Stomach (tissue), 9 donors: ENCODE measurements around the gene DYSF. TPM values are rescaled to one million over a fixed set of nuclear protein-coding genes. Genes with fewer than 3 reads are reported as not detected.

Experiments used
- DNase-seq, 2 donors: peaks; one replicate each; pipeline versions ENCODE4 v3.0.0 to v3.0.0-alpha.2; 2013 to 2019
- H3K27ac ChIP-seq, 5 donors: fragments of 200-600 bp in 4 of 5; sonication (generic) in 4 of 5; one replicate each; pipeline ENCODE4 v1.5.1; 2013 to 2019; ENCODE audit warnings: mild to moderate bottlenecking in 1 of 5, moderate library complexity in 1 of 5
- H3K27me3 ChIP-seq, 3 donors: fragments of 200-600 bp; sonication (generic); one replicate each; pipeline ENCODE4 v1.5.1; 2017 to 2019; ENCODE audit warnings: mixed run types in 1 of 3
- H3K36me3 ChIP-seq, 4 donors: fragments of 200-600 bp; sonication (generic); 1 replicate in 3 of 4; 2 replicates in 1 of 4; pipeline ENCODE4 v1.5.1; 2016 to 2019
- H3K4me1 ChIP-seq, 4 donors: fragments of 200-600 bp; sonication (generic); one replicate each; pipeline ENCODE4 v1.5.1; 2016 to 2019
- H3K4me3 ChIP-seq, 4 donors: fragments of 200-600 bp; sonication (generic) in 3 of 4; one replicate each; pipeline ENCODE4 v1.5.1; 2016 to 2019; ENCODE audit warnings: mild to moderate bottlenecking in 1 of 4
- H3K9me3 ChIP-seq, 4 donors: fragments of 200-600 bp; sonication (generic); one replicate each; pipeline ENCODE4 v1.5.1; 2016 to 2019
- CTCF ChIP-seq, 7 experiments: fragments of 450-650 bp in 4 of 7; fragments of 200-600 bp in 3 of 7; sonication (generic) in 3 of 7; IDR thresholded peaks; one replicate each; pipeline ENCODE4 v1.5.1; 2016 to 2019; ENCODE audit warnings: antibody characterized with exemption in 7 of 7, control low read depth in 2 of 7, mild to moderate bottlenecking in 1 of 7
- EP300 ChIP-seq: sonication (generic); formaldehyde crosslinking; IDR thresholded peaks from one replicate; pipeline ENCODE4 v1.6.1; 2017; ENCODE audit warnings: antibody characterized with exemption
- POLR2A ChIP-seq, 4 donors: fragments of 450-650 bp; IDR thresholded peaks; one replicate each; pipeline ENCODE4 v1.6.1; 2016; ENCODE audit warnings: antibody characterized with exemption in 4 of 4, control low read depth in 2 of 4, mild to moderate bottlenecking in 1 of 4, moderate library complexity in 1 of 4
- POLR2AphosphoS5 ChIP-seq, 3 donors: sonication (generic); formaldehyde crosslinking; IDR thresholded peaks; one replicate each; pipeline ENCODE4 v1.6.1; 2016; ENCODE audit warnings: antibody characterized with exemption in 3 of 3
- WGBS, 5 donors: extraction: QIAGEN DNeasy Blood & Tissue Kit in 3 of 5; methylation state at CpG; one replicate each; pipeline versions ENCODE4 v1.1.5 to v1.1.7; 2013 to 2018; 5-methylcytosine and 5-hydroxymethylcytosine counted together
- intact Hi-C: fragments of 100-400 bp; cut with DNase I; formaldehyde crosslinking; loops from one replicate; pipeline ENCODE4 v1.15.1; 2023; ENCODE audit warnings: low total_unique reads
- polyA plus RNA-seq, 3 donors: library from polyadenylated mRNA; stranded (reverse); fragments of 200-250 nt; gene quantifications; one replicate each; pipeline ENCODE4 v1.2.3, GENCODE V29; 2013
- total RNA-seq, 5 donors: library from RNA; depleted of rRNA; stranded (reverse); fragments of >200 nt; gene quantifications; one replicate each; pipeline versions ENCODE4 v1.1.0 to v1.2.3, GENCODE V29; 2014 to 2016
- donor health status: healthy with polysubstance abuse.
- donor health status: Bipolar disorder and iron deficiency.
- donor health status: healthy.

The DYSF gene
- total and polyA plus RNA-seq, 8 donors: 2.1 to 13.4 (median 6.1) TPM

GRCh38 chr2:71704688-71705087, 251.3 kb downstream of the DYSF start:
- TF ChIP-seq CTCF (IDR thresholded peaks at IDR 0.05) (no peak), POLR2AphosphoS5 (IDR thresholded peaks at IDR 0.05) (no peak), EP300 (no peak)
- Histone ChIP-seq H3K4me1 (peaks cover 0 to 17% (median 8%) of the 10 kb centered on the region in 4 donors), H3K36me3 (no peaks in the 10 kb centered on the region), H3K27ac (no peak overlapping the region), H3K4me3 (no peak overlapping the region), H3K27me3 (peaks cover 0 to 9% (median 0%) of the 10 kb centered on the region in 3 donors), H3K9me3 (no peaks in the 10 kb centered on the region)
- no peak for DNase-seq
- intact Hi-C loops: no loop called here
- 59 to 74% (median 72%) methylated on average over 4 to 5 of the region's 5 CpGs for WGBS, 5 donors

- H3K27ac ChIP-seq: no peak overlapping the region
- H3K4me1 ChIP-seq: peaks cover 0 to 12% (median 6%) of the 10 kb centered on the region in 4 donors
- intact Hi-C loops: no loop called here
- no peaks in the 10 kb centered on the region for H3K36me3 ChIP-seq
- peaks cover 0 to 5% (median 0%) of the 10 kb centered on the region in 3 donors for H3K27me3 ChIP-seq
- WGBS, 5 donors: 87 to 94% (median 92%) methylated on average over 11 to 19 of the region's 19 CpGs
- no peak overlapping the region for H3K4me3 ChIP-seq
- H3K9me3 ChIP-seq: no peaks in the 10 kb centered on the region
- no peak for DNase-seq
- TF ChIP-seq POLR2AphosphoS5 (IDR thresholded peaks at IDR 0.05): no peak
- TF ChIP-seq CTCF (IDR thresholded peaks at IDR 0.05): no peak
Measured at GRCh38 chr2:71705171-71705960, 252.0 kb downstream of the DYSF start.

- WGBS, 5 donors: 44 to 83% (median 69%) methylated on average over 3 to 4 of the region's 4 CpGs
- intact Hi-C loops: no loop called here
- Histone ChIP-seq H3K36me3 (no peaks in the 10 kb centered on the region), H3K27me3 (peaks cover 0 to 5% (median 0%) of the 10 kb centered on the region in 3 donors), H3K9me3 (no peaks in the 10 kb centered on the region), H3K4me1 (peaks cover 0 to 6% (median 2%) of the 10 kb centered on the region in 4 donors), H3K4me3 (no peak overlapping the region), H3K27ac (no peak overlapping the region)
- no peak for DNase-seq
- TF ChIP-seq CTCF (IDR thresholded peaks at IDR 0.05) (no peak), POLR2AphosphoS5 (IDR thresholded peaks at IDR 0.05) (no peak), POLR2A (IDR thresholded peaks at IDR 0.05) (no peak), EP300 (no peak)
Measured at GRCh38 chr2:71706121-71706520, 252.8 kb downstream of the DYSF start.

GRCh38 chr2:71706836-71707235, 253.5 kb downstream of the DYSF start:
- DNase-seq: no peak
- TF ChIP-seq EP300 (no peak), POLR2A (IDR thresholded peaks at IDR 0.05) (no peak)
- Histone ChIP-seq H3K36me3 (no peaks in the 10 kb centered on the region), H3K27me3 (peaks cover 0 to 3% (median 0%) of the 10 kb centered on the region in 3 donors), H3K4me1 (peaks cover 0 to 5% (median 0%) of the 10 kb centered on the region in 4 donors), H3K9me3 (no peaks in the 10 kb centered on the region), H3K4me3 (no peak overlapping the region), H3K27ac (no peak overlapping the region)
- intact Hi-C loops: no loop called here
- 82 to 86% (median 82%) methylated on average over 5 of the region's 5 CpGs for WGBS, 5 donors
